ENCODE measurements around the gene WDR64.
"Not testable (repeated sequence)": the region's sequence is repeated elsewhere in the genome, so short reads cannot be mapped to it uniquely, and the experiment has no call there.

The WDR64 gene

GRCh38 chr1:241734533-241734932 is 82.5 kb downstream of the WDR64 start:
- no peak for TF ChIP-seq CTCF (conservative IDR thresholded peaks at IDR 0.05; ENCODE audit: low read depth, low read length)
- no peak overlapping the region for H3K4me3 ChIP-seq (ENCODE audit: low read length)
- no peak for DNase-seq (ENCODE audit: low read depth)

- DNase-seq (ENCODE audit: low read depth); H3K4me3 ChIP-seq (ENCODE audit: low read length): not testable (repeated sequence)
These were observed 83.4 kb downstream of the WDR64 start for GRCh38 chr1:241735493-241735926.

GRCh38 chr1:241736387-241736786 is 84.3 kb downstream of the WDR64 start:
- TF ChIP-seq CTCF (conservative IDR thresholded peaks at IDR 0.05; ENCODE audit: low read depth, low read length) = no peak
- H3K4me3 ChIP-seq (ENCODE audit: low read length) = no peak overlapping the region
- no peak for DNase-seq (ENCODE audit: low read depth)

- DNase-seq (ENCODE audit: low read depth) = no peak
- no peak for TF ChIP-seq CTCF (conservative IDR thresholded peaks at IDR 0.05; ENCODE audit: low read depth, low read length)
- no peak overlapping the region for H3K4me3 ChIP-seq (ENCODE audit: low read length)
These were observed 86.4 kb downstream of the WDR64 start for GRCh38 chr1:241738284-241739078.

GRCh38 chr1:241742084-241742483 is 90.0 kb downstream of the WDR64 start:
- DNase-seq (ENCODE audit: low read depth) = no peak
- no peak for TF ChIP-seq CTCF (conservative IDR thresholded peaks at IDR 0.05; ENCODE audit: low read depth, low read length)
- H3K4me3 ChIP-seq (ENCODE audit: low read length) = no peak overlapping the region

- no peak for TF ChIP-seq CTCF (conservative IDR thresholded peaks at IDR 0.05; ENCODE audit: low read depth, low read length)
- no peak overlapping the region for H3K4me3 ChIP-seq (ENCODE audit: low read length)
- no peak for DNase-seq (ENCODE audit: low read depth)
These were observed 92.5 kb downstream of the WDR64 start for GRCh38 chr1:241744591-241744990.

- TF ChIP-seq CTCF (conservative IDR thresholded peaks at IDR 0.05; ENCODE audit: low read depth, low read length) = no peak
These were observed 95.9 kb downstream of the WDR64 start for GRCh38 chr1:241747992-241748391.

More at GRCh38 chr1:241747992-241748391, 95.9 kb downstream of the WDR64 start:
- H3K4me3 ChIP-seq (ENCODE audit: low read length) = no peak overlapping the region
- no peak for DNase-seq (ENCODE audit: low read depth)

Data from retinal pigment epithelial cell (primary cell).